Activated CD4-positive, alpha-beta T cell treated with anti-CD3 and anti-CD28 coated beads, Interleukin-2, Interleukin-6, amounts not matched to agents 100 ng/mL and 50 ng/mL, durations not matched to agents 16 hours and 8 hours (primary cell): ENCODE data around the gene HOXA10.

Experiments used
- DNase-seq: peaks from one replicate; pipeline ENCODE4 v3.0.0-alpha.2; 2020

The HOXA10 gene

GRCh38 chr7:27128034-27128433 is 46.1 kb downstream of the HOXA10 start:
- DNase-seq = no peak

GRCh38 chr7:27126596-27127327 is 47.4 kb downstream of the HOXA10 start:
- DNase-seq = no peak

GRCh38 chr7:27125986-27126394 is 48.1 kb downstream of the HOXA10 start:
- no peak for DNase-seq

- no peak for DNase-seq
These were observed 49.0 kb downstream of the HOXA10 start for GRCh38 chr7:27124902-27125689.

GRCh38 chr7:27124096-27124901 is 49.8 kb downstream of the HOXA10 start:
- no peak for DNase-seq

GRCh38 chr7:27123477-27124053 is 50.6 kb downstream of the HOXA10 start:
- DNase-seq = no peak

GRCh38 chr7:27123007-27123476 is 51.1 kb downstream of the HOXA10 start:
- DNase-seq = no peak

GRCh38 chr7:27122077-27122910 is 51.8 kb downstream of the HOXA10 start:
- DNase-seq = no peak

GRCh38 chr7:27121684-27122076 is 52.4 kb downstream of the HOXA10 start:
- DNase-seq = no peak
